T-helper 2 cell treated with Interferon-gamma antibody and Interleukin-4, amounts not matched to agents 100 ng/mL and 5 ng/mL, for 36 hours (primary cell): ENCODE measurements around the gene MAGED2. TPM values are rescaled to one million over a fixed set of nuclear protein-coding genes. Genes with fewer than 3 reads are reported as not detected.
"Not testable (repeated sequence)": the region's sequence is repeated elsewhere in the genome, so short reads cannot be mapped to it uniquely, and the experiment has no call there.

Experiments
- intact Hi-C: fragments of 100-400 bp; cut with micrococcal nuclease; formaldehyde crosslinking; loops from one replicate; pipeline ENCODE4 v1.15.1; 2023
- total RNA-seq: library from RNA; stranded (reverse); gene quantifications from 2 replicates; pipeline ENCODE4 v1.2.3, GENCODE V29; 2022

The MAGED2 gene
- total RNA-seq, 1 donor from 2014 or later: 44.5 TPM

- intact Hi-C loops: no loop called here
Measured at GRCh38 chrX:54818221-54818620, 10.7 kb downstream of the MAGED2 start.

DNA sequence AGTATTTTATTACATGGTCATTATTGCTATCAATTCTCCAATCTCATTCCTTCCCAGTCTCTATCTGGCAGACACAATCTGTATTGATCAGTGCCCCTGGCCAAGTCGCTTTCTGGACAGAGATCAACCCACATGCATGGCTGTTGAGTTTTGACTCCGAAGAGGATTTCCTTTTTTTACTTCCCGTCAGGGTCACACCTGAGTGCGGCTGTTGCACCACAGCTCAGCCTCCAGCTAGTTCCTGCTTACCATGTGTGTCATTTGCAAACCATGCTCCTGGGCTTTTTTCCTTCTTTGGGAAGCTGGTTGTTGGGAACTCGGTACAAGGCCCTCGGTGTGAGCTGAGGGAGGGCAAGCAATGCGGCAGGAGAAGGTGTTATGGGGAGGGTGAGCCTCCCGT lies 11.7 kb downstream of the MAGED2 start:
- intact Hi-C loops: no loop called here

- intact Hi-C loops: no loop called here
Measured at GRCh38 chrX:54820737-54821136, 13.2 kb downstream of the MAGED2 start.

DNA sequence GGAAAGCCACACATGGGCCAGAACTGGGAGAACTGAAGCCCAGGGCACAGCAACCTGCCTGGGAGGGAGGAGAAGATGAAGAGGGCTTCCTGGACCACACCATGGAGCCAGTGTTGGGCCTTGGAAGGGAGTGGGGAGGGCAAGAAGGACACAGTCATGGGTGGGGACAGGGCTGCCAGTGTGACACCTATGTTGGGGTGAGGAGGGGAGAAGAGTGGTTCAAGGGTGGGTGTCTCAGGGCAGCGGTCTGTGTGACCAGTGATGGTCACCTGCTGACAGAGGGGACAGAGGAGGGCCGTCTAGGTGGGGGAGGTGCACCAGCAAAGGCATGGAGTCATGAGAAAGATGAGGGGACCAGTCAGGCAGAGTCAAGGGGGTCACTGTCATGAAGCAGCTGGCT lies 13.8 kb downstream of the MAGED2 start:
- intact Hi-C loops: no loop called here

- intact Hi-C loops: no loop called here
Measured at GRCh38 chrX:54824195-54824594, 16.6 kb downstream of the MAGED2 start.

DNA sequence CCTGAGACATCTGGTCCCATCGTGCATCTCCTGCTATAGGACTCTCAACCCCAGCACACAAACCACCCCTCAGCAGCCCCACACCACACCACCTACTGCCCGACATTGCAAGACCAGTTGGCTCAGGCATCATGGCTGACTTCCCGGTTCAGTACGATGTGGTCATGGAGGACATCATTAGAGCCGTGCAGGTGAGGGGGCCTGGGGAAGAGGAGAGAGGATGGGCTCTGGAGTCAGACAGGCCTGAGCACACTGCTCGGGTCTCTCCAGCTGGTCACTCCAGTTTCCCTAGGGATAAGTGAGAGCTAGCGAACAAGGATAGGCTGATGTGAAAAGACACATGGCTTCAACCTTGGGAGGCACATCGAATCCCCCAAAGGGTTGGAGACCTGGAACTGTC lies 17.2 kb downstream of the MAGED2 start:
- intact Hi-C loops: no loop called here

- intact Hi-C loops: no loop called here
Measured at GRCh38 chrX:54825716-54826438, 18.3 kb downstream of the MAGED2 start.

DNA sequence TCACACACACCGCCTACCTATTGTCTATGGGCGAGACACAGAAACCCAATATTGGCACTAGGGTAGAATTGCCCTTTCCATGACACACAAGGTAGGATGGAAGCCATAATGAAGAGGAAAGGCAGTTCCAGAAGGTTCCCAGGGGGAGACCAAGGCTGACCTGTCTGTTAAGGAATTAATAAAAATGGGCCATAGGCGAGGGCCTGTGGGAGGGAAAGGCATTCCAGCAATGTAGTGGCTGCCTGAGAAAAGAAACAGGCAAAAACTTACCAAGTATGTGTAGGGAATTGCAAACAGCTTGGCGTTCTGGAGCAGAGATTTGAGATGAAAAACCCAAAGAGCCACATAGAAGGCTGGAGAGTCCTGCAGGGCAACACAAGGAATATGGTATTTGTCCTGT lies 19.1 kb downstream of the MAGED2 start:
- intact Hi-C loops: no loop called here

GRCh38 chrX:54838583-54838982 lies 31.0 kb downstream of the MAGED2 start:
- intact Hi-C loops: no loop called here

DNA sequence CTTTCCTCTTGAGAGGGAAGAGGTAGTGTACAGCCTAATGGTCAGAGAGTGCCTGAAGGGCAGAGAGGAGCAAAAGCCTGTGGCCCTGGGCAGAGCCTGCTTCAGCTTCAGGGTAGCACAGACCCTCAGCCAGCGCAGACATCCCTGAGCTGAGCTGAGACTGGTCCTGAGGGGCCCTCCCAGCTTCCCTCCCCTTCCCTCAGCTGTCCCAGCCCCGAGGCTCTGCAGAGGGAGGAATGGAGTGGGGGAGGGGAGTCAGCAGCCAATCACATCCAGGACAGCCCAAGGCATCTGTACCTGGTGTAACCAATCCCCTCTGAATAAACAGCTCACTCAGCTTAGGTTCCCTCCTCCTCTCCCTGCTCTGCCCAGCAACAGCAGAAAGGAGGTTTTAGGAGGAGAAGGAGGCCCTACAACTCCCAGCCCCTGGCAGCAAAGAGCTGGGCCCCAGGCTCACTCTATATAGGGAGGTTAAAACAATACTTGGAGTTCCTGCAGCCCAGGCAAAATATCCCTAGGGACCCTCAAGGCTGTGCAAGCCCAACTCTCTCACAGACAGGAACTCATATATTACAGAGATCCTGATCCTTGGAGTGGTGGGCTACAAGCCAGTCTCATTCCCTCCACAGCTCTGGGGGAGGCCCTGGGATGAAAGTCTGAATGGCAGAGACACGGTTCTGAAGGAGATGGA lies 33.8 kb downstream of the MAGED2 start:
- intact Hi-C loops: not testable (repeated sequence)

DNA sequence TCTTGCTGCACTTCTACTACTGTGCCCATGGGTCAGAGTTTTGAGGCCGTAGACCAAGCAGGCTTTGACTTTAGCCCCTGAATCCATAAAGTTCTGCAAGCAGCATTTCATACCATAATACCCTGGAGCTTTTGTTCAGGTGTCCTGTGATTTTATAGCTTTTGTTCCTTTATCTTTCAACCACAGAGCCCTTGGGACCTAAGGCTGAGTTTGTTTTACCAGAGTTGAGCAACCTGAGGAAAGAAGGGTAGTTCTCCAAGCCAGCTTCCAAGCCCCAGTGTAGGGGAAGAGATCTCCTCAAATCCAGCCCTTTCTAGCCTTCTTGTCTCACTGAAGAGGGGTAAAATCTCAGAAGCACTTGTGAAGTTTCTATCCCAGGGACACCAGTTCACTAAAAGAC lies 35.1 kb downstream of the MAGED2 start:
- intact Hi-C loops: no loop called here

DNA sequence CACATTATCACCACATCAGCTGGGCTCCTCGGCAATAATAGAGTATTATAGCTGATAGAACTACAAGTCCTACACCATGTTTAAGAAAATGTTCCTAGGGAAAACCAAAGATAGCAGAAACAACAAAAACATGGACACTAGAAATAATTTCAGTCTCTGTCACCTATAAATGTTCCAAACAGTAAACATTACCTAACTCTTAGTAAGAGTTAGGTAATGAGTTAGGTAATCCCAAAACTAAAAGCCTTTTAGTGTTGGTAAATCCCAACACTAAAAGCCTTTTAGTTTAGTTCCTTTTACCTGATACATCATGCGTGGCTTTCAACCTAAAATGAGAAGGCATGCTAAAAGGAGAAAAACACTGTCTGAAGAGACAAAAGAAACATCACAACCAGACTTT lies 35.5 kb downstream of the MAGED2 start:
- intact Hi-C loops: no loop called here

- intact Hi-C loops: not testable (repeated sequence)
Measured at GRCh38 chrX:54847700-54848099, 40.2 kb downstream of the MAGED2 start.

GRCh38 chrX:54865208-54865607 lies 57.7 kb downstream of the MAGED2 start:
- intact Hi-C loops: no loop called here

Other genes starting within 250 kb of the MAGED2 start
- not detected in 2 replicates for gene ITIH6, start 9.5 kb upstream of the MAGED2 start, total RNA-seq
- gene TRO, start 113.1 kb downstream of the MAGED2 start, total RNA-seq: 0.64 and 1.2 TPM in 2 replicates
- 0.27 and 0.50 TPM in 2 replicates for gene PFKFB1, start 186.4 kb downstream of the MAGED2 start, total RNA-seq
- 28.2 and 34.9 TPM in 2 replicates for gene APEX2, start 192.6 kb downstream of the MAGED2 start, total RNA-seq
- not detected in 2 replicates for gene ALAS2, start 223.2 kb downstream of the MAGED2 start, total RNA-seq